RWPE1 (cell line): ENCODE results near the gene APOC3.

ENCODE experiments used
- CTCF ChIA-PET: fragments of 350-600 bp; sonication (Branson Sonifier 250); formaldehyde crosslinking; extraction: SDS; loops from one replicate; lab custom pipeline; 2021; lab: Yijun Ruan, JAX
- POLR2A ChIA-PET: fragments of 400-600 bp; formaldehyde crosslinking; extraction: SDS; loops from one replicate; lab custom pipeline; 2020; ENCODE audit warnings: antibody characterized with exemption; ENCODE audit not compliant: low non-redundant PET; lab: Yijun Ruan, JAX
- DNase-seq: peaks from one replicate; pipeline ENCODE4 v3.0.0; 2012; ENCODE audit warnings: low spot score
- H3K27ac ChIP-seq: fragments of 450-650 bp; 2 replicates; pipeline ENCODE4 v1.5.1; 2017
- CTCF ChIP-seq: fragments of 450-650 bp; conservative IDR thresholded peaks from 2 replicates; pipeline ENCODE4 v1.5.1; 2017; ENCODE audit warnings: low read depth, mild to moderate bottlenecking

APOC3 gene

GRCh38 chr11:116829525-116830183, at the start of gene APOC3:
TSS of gene APOC3 (plus strand) at chr11:116829907. CDS start at chr11:116830583, 676 bp downstream.
- CTCF ChIA-PET = interaction anchor here (0.6 kb wide), 1 partner anchor 36 kb away, joined by 3 read pairs; no protein-coding TSS in a partner anchor
- POLR2A ChIA-PET = no interaction called here
- TF ChIP-seq CTCF = no peak
- DNase-seq = no peak
- no peak within 1 kb of the TSS for H3K27ac ChIP-seq

- no peak overlapping the region for H3K27ac ChIP-seq
- no peak for TF ChIP-seq CTCF
- ChIA-PET CTCF (interaction anchor here (0.6 to 1.0 kb wide), 2 partner anchors 50 to 323 kb away, joined by 4 to 5 read pairs; no protein-coding TSS in a partner anchor), POLR2A (interaction anchor here (0.6 kb wide), 1 partner anchor 53 kb away, joined by 3 read pairs; no protein-coding TSS in a partner anchor)
- DNase-seq = no peak
These were observed 47.0 kb upstream of the APOC3 start for GRCh38 chr11:116782728-116783127.

GRCh38 chr11:116786326-116786725, 43.4 kb upstream of the APOC3 start:
- CTCF ChIA-PET = no interaction called here
- POLR2A ChIA-PET = no interaction called here

GRCh38 chr11:116786966-116787365, 42.7 kb upstream of the APOC3 start:
- POLR2A ChIA-PET = no interaction called here
- CTCF ChIA-PET = interaction anchor here (0.7 to 0.9 kb wide), 2 partner anchors 49 to 309 kb away, joined by 3 to 4 read pairs; no protein-coding TSS in a partner anchor

More at GRCh38 chr11:116786326-116786725, 43.4 kb upstream of the APOC3 start:
- no peak overlapping the region for H3K27ac ChIP-seq
- DNase-seq = no peak
- TF ChIP-seq CTCF = no peak

GRCh38 chr11:116787436-116787785, 42.3 kb upstream of the APOC3 start:
- no peak for TF ChIP-seq CTCF
- no peak for DNase-seq
- ChIA-PET CTCF (interaction anchor here (0.5 to 1.2 kb wide), 4 partner anchors 16 to 308 kb away, joined by 3 to 5 read pairs (median 4); no protein-coding TSS in a partner anchor), POLR2A (no interaction called here)
- peak overlapping the region; percentile 58 for H3K27ac ChIP-seq

More at GRCh38 chr11:116786966-116787365, 42.7 kb upstream of the APOC3 start:
- peak overlapping the region; percentile 58; the same call in 1 of the 2 replicates for H3K27ac ChIP-seq
- no peak for TF ChIP-seq CTCF
- no peak for DNase-seq

GRCh38 chr11:116787786-116788486, 41.8 kb upstream of the APOC3 start, which contains the start of gene ZPR1:
TSS of gene ZPR1 (minus strand) at chr11:116788023. CDS start at chr11:116787990, 33 bp downstream.
- H3K27ac ChIP-seq = peak within 1 kb of the TSS; percentile 58

More at GRCh38 chr11:116787786-116788486, 41.8 kb upstream of the APOC3 start, which contains the start of gene ZPR1:
- DNase-seq = peak; percentile 83
- TF ChIP-seq CTCF = no peak
- POLR2A ChIA-PET = interaction anchor here (0.6 kb wide), 1 partner anchor 318 kb away, joined by 3 read pairs; no protein-coding TSS in a partner anchor
- CTCF ChIA-PET = interaction anchor here (0.5 to 1.4 kb wide), 5 partner anchors 16 to 308 kb away, joined by 3 to 5 read pairs (median 4); no protein-coding TSS in a partner anchor
